GM12865 (cell line): ENCODE results near the gene KRTAP4-16.
"Not testable (repeated sequence)": the region's sequence is repeated elsewhere in the genome, so short reads cannot be mapped to it uniquely, and the experiment has no call there.

Experiments
- DNase-seq: peaks from one replicate; pipeline ENCODE4 v3.0.0; 2010; ENCODE audit warnings: low read depth
- H3K4me3 ChIP-seq: 2 replicates; pipeline ENCODE4 v1.5.1; 2011; ENCODE audit warnings: mild to moderate bottlenecking, low read depth, low read length, control low read depth
- CTCF ChIP-seq: IDR thresholded peaks from 2 replicates; pipeline ENCODE4 v1.5.1; 2011; ENCODE audit warnings: low read length, control low read depth, low read depth, inconsistent platforms; ENCODE audit not compliant: insufficient read depth; ENCODE audit errors: missing control alignments

Gene KRTAP4-16

GRCh38 chr17:41098042-41098441 lies 4.0 kb downstream of the KRTAP4-16 start, which contains the start of gene KRTAP4-8:
Gene KRTAP4-8 (minus strand): TSS chr17:41098142. CDS start chr17:41098084, 58 bp downstream.
- no peak for DNase-seq
- H3K4me3 ChIP-seq, result no peak within 1 kb of the TSS
- TF ChIP-seq CTCF, result no peak

- DNase-seq, result no peak
- no peak overlapping the region for H3K4me3 ChIP-seq
- TF ChIP-seq CTCF, result no peak
Observed at GRCh38 chr17:41096055-41096454, 6.0 kb downstream of the KRTAP4-16 start.

GRCh38 chr17:41088760-41089352 lies 13.2 kb downstream of the KRTAP4-16 start:
- not testable (repeated sequence) for H3K4me3 ChIP-seq, DNase-seq

GRCh38 chr17:41084100-41084856 lies 17.7 kb downstream of the KRTAP4-16 start, which contains the start of gene KRTAP4-7:
Gene KRTAP4-7 (plus strand): TSS chr17:41084150. CDS start chr17:41084207, 57 bp downstream.
- not testable (repeated sequence) for DNase-seq, H3K4me3 ChIP-seq

- not testable (repeated sequence) for DNase-seq, H3K4me3 ChIP-seq
Observed at GRCh38 chr17:41083427-41083826, 18.6 kb downstream of the KRTAP4-16 start.

- no peak for TF ChIP-seq CTCF
- H3K4me3 ChIP-seq, result no peak overlapping the region
- no peak for DNase-seq
Observed at GRCh38 chr17:41082626-41083025, 19.4 kb downstream of the KRTAP4-16 start.

GRCh38 chr17:41076788-41077187 lies 25.2 kb downstream of the KRTAP4-16 start:
- H3K4me3 ChIP-seq, result no peak overlapping the region
- no peak for TF ChIP-seq CTCF
- no peak for DNase-seq

GRCh38 chr17:41073676-41074075 lies 28.3 kb downstream of the KRTAP4-16 start:
- no peak for DNase-seq
- TF ChIP-seq CTCF, result no peak
- no peak overlapping the region for H3K4me3 ChIP-seq
